ENCODE data around the gene BUD13. TPM values are rescaled to one million over a fixed set of nuclear protein-coding genes. Genes with fewer than 3 reads are reported as not detected.
"Not testable (repeated sequence)": the region's sequence is repeated elsewhere in the genome, so short reads cannot be mapped to it uniquely, and the experiment has no call there.

Gene BUD13
- total RNA-seq, 2 donors from 2014 or later, result 17.9 to 19.1 TPM

GRCh38 chr11:116773203-116774097 lies 663 bp upstream of the BUD13 start:
- Histone ChIP-seq H3K36me3 (peaks cover under 1% of the 10 kb centered on the region), H3K27ac (peak overlapping the region; percentile 80), H3K9ac (ENCODE audit: low read depth in 2 of 2, low read length in 2 of 2) (peak overlapping the region; percentile 78 to 93), H3K27me3 (no peaks in the 10 kb centered on the region), H3K4me1 (peaks cover 9% of the 10 kb centered on the region), H3K9me3 (no peaks in the 10 kb centered on the region), H3K4me3 (peak overlapping the region; percentile 68)
- no peak for TF ChIP-seq CTCF (IDR thresholded peaks at IDR 0.05)
- DNase-seq, result no peak
- intact Hi-C loops (cut with DNase I), result no loop called here

- intact Hi-C loops (cut with DNase I), result no loop called here
- H3K9ac ChIP-seq (ENCODE audit: low read depth in 2 of 2, low read length in 2 of 2), result peak overlapping the region; percentile 93
- DNase-seq, result no peak
- peaks cover 9% of the 10 kb centered on the region for H3K4me1 ChIP-seq
- TF ChIP-seq CTCF (IDR thresholded peaks at IDR 0.05), result no peak
- H3K4me3 ChIP-seq, result peak overlapping the region; percentile 68
- no peaks in the 10 kb centered on the region for H3K9me3 ChIP-seq
- H3K27me3 ChIP-seq, result no peaks in the 10 kb centered on the region
- peak overlapping the region; percentile 80 for H3K27ac ChIP-seq
- H3K36me3 ChIP-seq, result no peaks in the 10 kb centered on the region
These were observed 852 bp downstream of the BUD13 start for GRCh38 chr11:116771935-116772334.

DNA sequence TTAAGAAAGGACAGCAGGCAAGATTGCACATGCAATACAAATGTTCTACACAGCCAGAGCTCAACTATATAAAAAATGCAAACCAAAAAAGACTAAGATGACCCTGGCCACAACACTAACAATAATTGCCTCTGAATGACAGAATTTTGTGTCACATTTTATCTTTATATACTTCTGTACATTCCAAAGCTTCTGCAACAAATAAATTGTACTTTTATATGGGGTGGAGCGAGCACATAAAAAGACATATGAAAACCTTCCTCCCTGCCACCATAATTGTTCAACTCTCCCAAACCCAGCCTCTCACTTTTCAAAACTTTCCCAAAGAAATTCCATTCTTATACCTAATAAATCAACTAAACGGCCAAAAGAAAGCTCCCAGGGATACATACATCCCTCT lies 10.7 kb downstream of the BUD13 start:
- no peak for DNase-seq

GRCh38 chr11:116756044-116756443 lies 16.7 kb downstream of the BUD13 start:
- H3K9me3 ChIP-seq; H3K27me3 ChIP-seq; H3K27ac ChIP-seq; DNase-seq; intact Hi-C loops (cut with DNase I); H3K4me1 ChIP-seq; H3K4me3 ChIP-seq; H3K9ac ChIP-seq (ENCODE audit: low read depth in 2 of 2, low read length in 2 of 2): not testable (repeated sequence)
- H3K36me3 ChIP-seq, result peaks cover 15% of the 10 kb centered on the region

More for the DNA sequence above, 10.7 kb downstream of the BUD13 start:
- intact Hi-C loops (cut with DNase I), result no loop called here
- TF ChIP-seq CTCF (IDR thresholded peaks at IDR 0.05), result no peak
- Histone ChIP-seq H3K27me3 (no peaks in the 10 kb centered on the region), H3K27ac (no peak overlapping the region), H3K9ac (ENCODE audit: low read depth in 2 of 2, low read length in 2 of 2) (no peak overlapping the region), H3K9me3 (no peaks in the 10 kb centered on the region), H3K4me3 (no peak overlapping the region), H3K36me3 (peaks cover 22% of the 10 kb centered on the region), H3K4me1 (no peaks in the 10 kb centered on the region)

- Histone ChIP-seq H3K4me3 (no peak overlapping the region), H3K9me3 (no peaks in the 10 kb centered on the region), H3K36me3 (peaks cover 21% of the 10 kb centered on the region), H3K27me3 (no peaks in the 10 kb centered on the region), H3K9ac (ENCODE audit: low read depth in 2 of 2, low read length in 2 of 2) (no peak overlapping the region), H3K27ac (no peak overlapping the region), H3K4me1 (no peaks in the 10 kb centered on the region)
- no peak for TF ChIP-seq CTCF (IDR thresholded peaks at IDR 0.05)
- DNase-seq, result no peak
- intact Hi-C loops (cut with DNase I), result no loop called here
These were observed 22.6 kb downstream of the BUD13 start for GRCh38 chr11:116750070-116750718.

GRCh38 chr11:116742104-116742503 lies 30.7 kb downstream of the BUD13 start:
- intact Hi-C loops (cut with DNase I), result no loop called here
- no peak for DNase-seq
- H3K36me3 ChIP-seq, result peaks cover 9% of the 10 kb centered on the region
- H3K4me1 ChIP-seq, result no peaks in the 10 kb centered on the region
- H3K27ac ChIP-seq, result no peak overlapping the region
- TF ChIP-seq CTCF (IDR thresholded peaks at IDR 0.05), result no peak
- H3K9ac ChIP-seq (ENCODE audit: low read depth in 2 of 2, low read length in 2 of 2), result no peak overlapping the region
- no peak overlapping the region for H3K4me3 ChIP-seq
- no peaks in the 10 kb centered on the region for H3K9me3 ChIP-seq
- no peaks in the 10 kb centered on the region for H3K27me3 ChIP-seq
